ENCODE data around the gene SLC2A11. TPM values are rescaled to one million over a fixed set of nuclear protein-coding genes. Genes with fewer than 3 reads are reported as not detected.

SLC2A11 gene
- total and polyA plus RNA-seq, 2 donors (not counting 1 experiment from before 2014, with no cell fraction given) = 3.9 to 14.9 TPM

DNA sequence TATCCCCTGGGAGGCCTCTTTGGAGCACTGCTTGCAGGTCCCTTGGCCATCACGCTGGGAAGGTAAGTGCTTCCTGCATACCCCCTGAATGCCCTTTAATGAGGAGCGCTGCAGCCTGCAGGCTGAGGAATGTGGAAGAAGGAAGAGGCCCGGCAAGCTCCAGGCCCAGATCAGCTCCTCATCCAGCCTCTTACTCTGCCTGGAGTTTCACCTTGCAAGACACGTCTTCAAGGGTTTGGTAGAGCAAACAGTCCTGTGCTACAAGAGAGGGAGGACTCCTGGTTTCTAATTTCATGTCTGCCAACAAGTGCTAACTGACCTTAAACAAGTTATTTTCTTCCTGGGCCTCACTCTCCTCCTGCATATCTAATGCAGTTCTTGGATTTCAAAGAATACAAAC, 10.9 kb downstream of the SLC2A11 start:
- H3K9me3 ChIP-seq (ENCODE audit: control insufficient read depth, insufficient read depth, low read depth, low read length) = no peaks in the 10 kb centered on the region
- H3K9ac ChIP-seq (ENCODE audit: insufficient read depth, low read length) = no peak overlapping the region
- no peaks in the 10 kb centered on the region for H3K27me3 ChIP-seq (ENCODE audit: control insufficient read depth, insufficient read depth, low read length)
- H2AFZ ChIP-seq (ENCODE audit: low read length) = no peak overlapping the region
- no peak for TF ChIP-seq EZH2 (IDR thresholded peaks at IDR 0.05; ENCODE audit: low read length, missing control alignments)
- TF ChIP-seq, protein P1, sequence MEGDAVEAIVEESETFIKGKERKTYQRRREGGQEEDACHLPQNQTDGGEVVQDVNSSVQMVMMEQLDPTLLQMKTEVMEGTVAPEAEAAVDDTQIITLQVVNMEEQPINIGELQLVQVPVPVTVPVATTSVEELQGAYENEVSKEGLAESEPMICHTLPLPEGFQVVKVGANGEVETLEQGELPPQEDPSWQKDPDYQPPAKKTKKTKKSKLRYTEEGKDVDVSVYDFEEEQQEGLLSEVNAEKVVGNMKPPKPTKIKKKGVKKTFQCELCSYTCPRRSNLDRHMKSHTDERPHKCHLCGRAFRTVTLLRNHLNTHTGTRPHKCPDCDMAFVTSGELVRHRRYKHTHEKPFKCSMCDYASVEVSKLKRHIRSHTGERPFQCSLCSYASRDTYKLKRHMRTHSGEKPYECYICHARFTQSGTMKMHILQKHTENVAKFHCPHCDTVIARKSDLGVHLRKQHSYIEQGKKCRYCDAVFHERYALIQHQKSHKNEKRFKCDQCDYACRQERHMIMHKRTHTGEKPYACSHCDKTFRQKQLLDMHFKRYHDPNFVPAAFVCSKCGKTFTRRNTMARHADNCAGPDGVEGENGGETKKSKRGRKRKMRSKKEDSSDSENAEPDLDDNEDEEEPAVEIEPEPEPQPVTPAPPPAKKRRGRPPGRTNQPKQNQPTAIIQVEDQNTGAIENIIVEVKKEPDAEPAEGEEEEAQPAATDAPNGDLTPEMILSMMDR (conservative IDR thresholded peaks at IDR 0.05 in 1 of 2, IDR thresholded peaks at IDR 0.05 in 1 of 2; ENCODE audit: low read depth in 1 of 2, low read length in 2 of 2) = no peak
- no peaks in the 10 kb centered on the region for H4K20me1 ChIP-seq (ENCODE audit: control insufficient read depth, extremely low read depth, insufficient read depth, low read length)
- H3K36me3 ChIP-seq (ENCODE audit: control insufficient read depth, insufficient read depth, low read length) = no peaks in the 10 kb centered on the region
- no peak overlapping the region for H3K27ac ChIP-seq (ENCODE audit: insufficient read depth, low read length)
- H3K4me2 ChIP-seq (ENCODE audit: extremely low read depth, insufficient read depth, low read length) = no peak overlapping the region
- H3K4me3 ChIP-seq (replicated peaks in 1 of 4; ENCODE audit: control extremely low read depth in 1 of 4, insufficient read depth in 1 of 4, low read depth in 3 of 4, low read length in 4 of 4) = no peak overlapping the region
- DNase-seq (ENCODE audit: low read depth in 2 of 2) = no peak
- H3K79me2 ChIP-seq (ENCODE audit: control insufficient read depth, insufficient read depth, low read length) = no peaks in the 10 kb centered on the region
- H3K4me1 ChIP-seq (ENCODE audit: control insufficient read depth, extremely low read depth, insufficient read depth, low read length) = no peaks in the 10 kb centered on the region

DNA sequence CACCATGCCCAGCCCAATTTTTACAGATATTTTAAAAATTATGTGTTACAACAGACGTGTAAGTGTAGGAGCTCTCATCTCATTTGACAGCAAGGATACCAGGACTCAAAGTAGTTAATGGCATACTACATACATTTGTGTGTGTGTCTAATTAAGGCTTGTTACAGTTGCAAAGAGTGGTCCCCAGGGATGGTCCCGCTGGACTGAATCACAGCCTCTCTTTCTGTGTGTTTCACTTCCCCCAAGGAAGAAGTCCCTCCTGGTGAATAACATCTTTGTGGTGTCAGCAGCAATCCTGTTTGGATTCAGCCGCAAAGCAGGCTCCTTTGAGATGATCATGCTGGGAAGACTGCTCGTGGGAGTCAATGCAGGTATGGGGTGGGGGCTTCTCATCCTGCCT, 17.2 kb downstream of the SLC2A11 start:
- Histone ChIP-seq H3K27ac (ENCODE audit: insufficient read depth, low read length) (no peak overlapping the region), H3K9ac (ENCODE audit: insufficient read depth, low read length) (no peak overlapping the region), H3K4me1 (ENCODE audit: control insufficient read depth, extremely low read depth, insufficient read depth, low read length) (no peaks in the 10 kb centered on the region), H4K20me1 (ENCODE audit: control insufficient read depth, extremely low read depth, insufficient read depth, low read length) (no peaks in the 10 kb centered on the region), H3K27me3 (ENCODE audit: control insufficient read depth, insufficient read depth, low read length) (no peaks in the 10 kb centered on the region), H3K9me3 (ENCODE audit: control insufficient read depth, insufficient read depth, low read depth, low read length) (no peaks in the 10 kb centered on the region), H3K79me2 (ENCODE audit: control insufficient read depth, insufficient read depth, low read length) (no peaks in the 10 kb centered on the region), H3K36me3 (ENCODE audit: control insufficient read depth, insufficient read depth, low read length) (no peaks in the 10 kb centered on the region), H3K4me2 (ENCODE audit: extremely low read depth, insufficient read depth, low read length) (no peak overlapping the region), H2AFZ (ENCODE audit: low read length) (no peak overlapping the region), H3K4me3 (replicated peaks in 1 of 4; ENCODE audit: control extremely low read depth in 1 of 4, insufficient read depth in 1 of 4, low read depth in 3 of 4, low read length in 4 of 4) (no peak overlapping the region)
- no peak for TF ChIP-seq EZH2 (IDR thresholded peaks at IDR 0.05; ENCODE audit: low read length, missing control alignments)
- TF ChIP-seq, protein P1 (conservative IDR thresholded peaks at IDR 0.05 in 1 of 2, IDR thresholded peaks at IDR 0.05 in 1 of 2; ENCODE audit: low read depth in 1 of 2, low read length in 2 of 2) = no peak
- no peak for DNase-seq (ENCODE audit: low read depth in 2 of 2)

DNA sequence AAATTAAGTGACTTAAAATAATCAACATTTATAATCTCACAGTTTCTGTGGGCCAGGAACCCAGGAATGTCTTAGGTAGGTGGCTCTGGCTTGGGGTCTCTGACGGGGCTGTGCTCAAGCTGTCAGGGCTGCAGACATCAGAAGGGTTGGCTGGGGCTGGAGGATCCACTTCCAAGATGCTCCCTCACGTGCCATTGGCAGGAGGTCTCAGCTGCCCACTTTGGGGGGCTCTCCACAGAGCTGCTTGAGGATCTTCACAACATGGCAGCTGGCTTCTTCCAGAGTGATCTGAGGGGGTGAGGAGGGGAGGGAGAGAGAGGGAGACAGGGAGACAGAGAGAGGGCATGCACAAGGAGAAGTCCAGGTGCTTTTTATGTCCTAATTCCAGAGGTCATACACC, 18.1 kb downstream of the SLC2A11 start:
- no peak overlapping the region for H3K9ac ChIP-seq (ENCODE audit: insufficient read depth, low read length)
- DNase-seq (ENCODE audit: low read depth in 2 of 2) = no peak
- no peaks in the 10 kb centered on the region for H3K9me3 ChIP-seq (ENCODE audit: control insufficient read depth, insufficient read depth, low read depth, low read length)
- no peaks in the 10 kb centered on the region for H3K79me2 ChIP-seq (ENCODE audit: control insufficient read depth, insufficient read depth, low read length)
- no peaks in the 10 kb centered on the region for H3K27me3 ChIP-seq (ENCODE audit: control insufficient read depth, insufficient read depth, low read length)
- H3K27ac ChIP-seq (ENCODE audit: insufficient read depth, low read length) = no peak overlapping the region
- H3K4me3 ChIP-seq (replicated peaks in 1 of 4; ENCODE audit: control extremely low read depth in 1 of 4, insufficient read depth in 1 of 4, low read depth in 3 of 4, low read length in 4 of 4) = no peak overlapping the region
- no peaks in the 10 kb centered on the region for H3K36me3 ChIP-seq (ENCODE audit: control insufficient read depth, insufficient read depth, low read length)
- H3K4me1 ChIP-seq (ENCODE audit: control insufficient read depth, extremely low read depth, insufficient read depth, low read length) = no peaks in the 10 kb centered on the region
- no peak overlapping the region for H2AFZ ChIP-seq (ENCODE audit: low read length)
- no peaks in the 10 kb centered on the region for H4K20me1 ChIP-seq (ENCODE audit: control insufficient read depth, extremely low read depth, insufficient read depth, low read length)
- TF ChIP-seq EZH2 (IDR thresholded peaks at IDR 0.05; ENCODE audit: low read length, missing control alignments) = no peak
- TF ChIP-seq, protein P1 (conservative IDR thresholded peaks at IDR 0.05 in 1 of 2, IDR thresholded peaks at IDR 0.05 in 1 of 2; ENCODE audit: low read depth in 1 of 2, low read length in 2 of 2) = no peak
- no peak overlapping the region for H3K4me2 ChIP-seq (ENCODE audit: extremely low read depth, insufficient read depth, low read length)
